ENCODE data around the gene SMPD3.

DNA sequence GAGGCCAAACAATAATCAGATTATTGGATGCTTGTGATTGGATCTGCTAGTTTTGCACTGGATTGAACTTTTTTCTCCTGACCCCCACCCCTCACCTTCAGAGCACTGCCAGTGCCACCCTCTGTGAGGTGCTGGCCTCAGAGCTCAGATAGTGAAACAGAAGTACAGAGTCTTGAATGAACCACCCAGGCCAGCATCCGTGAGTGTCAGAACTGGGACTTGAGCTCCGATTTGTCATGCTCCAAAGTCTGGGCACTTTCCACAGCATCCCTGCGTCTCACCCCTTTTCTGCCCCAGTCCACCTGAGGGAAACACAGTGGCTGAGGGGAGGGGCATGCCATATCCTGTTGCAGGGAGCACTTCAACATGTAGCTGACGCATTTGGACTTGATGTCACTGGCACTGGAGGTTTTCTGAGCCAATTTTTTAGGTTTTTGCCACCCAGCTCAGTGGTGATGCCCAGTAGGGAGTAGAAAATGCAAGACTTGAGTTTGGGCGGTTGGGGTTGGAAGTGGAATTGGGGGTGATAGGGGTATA is 47.3 kb downstream of the SMPD3 start:
- TF ChIP-seq, protein P1, sequence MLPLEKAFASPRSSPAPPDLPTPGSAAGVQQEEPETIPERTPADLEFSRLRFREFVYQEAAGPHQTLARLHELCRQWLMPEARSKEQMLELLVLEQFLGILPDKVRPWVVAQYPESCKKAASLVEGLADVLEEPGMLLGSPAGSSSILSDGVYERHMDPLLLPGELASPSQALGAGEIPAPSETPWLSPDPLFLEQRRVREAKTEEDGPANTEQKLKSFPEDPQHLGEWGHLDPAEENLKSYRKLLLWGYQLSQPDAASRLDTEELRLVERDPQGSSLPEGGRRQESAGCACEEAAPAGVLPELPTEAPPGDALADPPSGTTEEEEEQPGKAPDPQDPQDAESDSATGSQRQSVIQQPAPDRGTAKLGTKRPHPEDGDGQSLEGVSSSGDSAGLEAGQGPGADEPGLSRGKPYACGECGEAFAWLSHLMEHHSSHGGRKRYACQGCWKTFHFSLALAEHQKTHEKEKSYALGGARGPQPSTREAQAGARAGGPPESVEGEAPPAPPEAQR (CRISPR knock-in tag; IDR thresholded peaks at IDR 0.05), result no peak
- TF ChIP-seq, protein P2, sequence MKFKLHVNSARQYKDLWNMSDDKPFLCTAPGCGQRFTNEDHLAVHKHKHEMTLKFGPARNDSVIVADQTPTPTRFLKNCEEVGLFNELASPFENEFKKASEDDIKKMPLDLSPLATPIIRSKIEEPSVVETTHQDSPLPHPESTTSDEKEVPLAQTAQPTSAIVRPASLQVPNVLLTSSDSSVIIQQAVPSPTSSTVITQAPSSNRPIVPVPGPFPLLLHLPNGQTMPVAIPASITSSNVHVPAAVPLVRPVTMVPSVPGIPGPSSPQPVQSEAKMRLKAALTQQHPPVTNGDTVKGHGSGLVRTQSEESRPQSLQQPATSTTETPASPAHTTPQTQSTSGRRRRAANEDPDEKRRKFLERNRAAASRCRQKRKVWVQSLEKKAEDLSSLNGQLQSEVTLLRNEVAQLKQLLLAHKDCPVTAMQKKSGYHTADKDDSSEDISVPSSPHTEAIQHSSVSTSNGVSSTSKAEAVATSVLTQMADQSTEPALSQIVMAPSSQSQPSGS (CRISPR knock-in tag; IDR thresholded peaks at IDR 0.05; ENCODE audit: borderline replicate concordance, low read depth), result no peak
- TF ChIP-seq SP1 (CRISPR knock-in tag; conservative IDR thresholded peaks at IDR 0.05), result no peak
- TF ChIP-seq, protein P3, sequence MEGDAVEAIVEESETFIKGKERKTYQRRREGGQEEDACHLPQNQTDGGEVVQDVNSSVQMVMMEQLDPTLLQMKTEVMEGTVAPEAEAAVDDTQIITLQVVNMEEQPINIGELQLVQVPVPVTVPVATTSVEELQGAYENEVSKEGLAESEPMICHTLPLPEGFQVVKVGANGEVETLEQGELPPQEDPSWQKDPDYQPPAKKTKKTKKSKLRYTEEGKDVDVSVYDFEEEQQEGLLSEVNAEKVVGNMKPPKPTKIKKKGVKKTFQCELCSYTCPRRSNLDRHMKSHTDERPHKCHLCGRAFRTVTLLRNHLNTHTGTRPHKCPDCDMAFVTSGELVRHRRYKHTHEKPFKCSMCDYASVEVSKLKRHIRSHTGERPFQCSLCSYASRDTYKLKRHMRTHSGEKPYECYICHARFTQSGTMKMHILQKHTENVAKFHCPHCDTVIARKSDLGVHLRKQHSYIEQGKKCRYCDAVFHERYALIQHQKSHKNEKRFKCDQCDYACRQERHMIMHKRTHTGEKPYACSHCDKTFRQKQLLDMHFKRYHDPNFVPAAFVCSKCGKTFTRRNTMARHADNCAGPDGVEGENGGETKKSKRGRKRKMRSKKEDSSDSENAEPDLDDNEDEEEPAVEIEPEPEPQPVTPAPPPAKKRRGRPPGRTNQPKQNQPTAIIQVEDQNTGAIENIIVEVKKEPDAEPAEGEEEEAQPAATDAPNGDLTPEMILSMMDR (IDR thresholded peaks at IDR 0.05), result no peak
- TF ChIP-seq, protein P4, sequence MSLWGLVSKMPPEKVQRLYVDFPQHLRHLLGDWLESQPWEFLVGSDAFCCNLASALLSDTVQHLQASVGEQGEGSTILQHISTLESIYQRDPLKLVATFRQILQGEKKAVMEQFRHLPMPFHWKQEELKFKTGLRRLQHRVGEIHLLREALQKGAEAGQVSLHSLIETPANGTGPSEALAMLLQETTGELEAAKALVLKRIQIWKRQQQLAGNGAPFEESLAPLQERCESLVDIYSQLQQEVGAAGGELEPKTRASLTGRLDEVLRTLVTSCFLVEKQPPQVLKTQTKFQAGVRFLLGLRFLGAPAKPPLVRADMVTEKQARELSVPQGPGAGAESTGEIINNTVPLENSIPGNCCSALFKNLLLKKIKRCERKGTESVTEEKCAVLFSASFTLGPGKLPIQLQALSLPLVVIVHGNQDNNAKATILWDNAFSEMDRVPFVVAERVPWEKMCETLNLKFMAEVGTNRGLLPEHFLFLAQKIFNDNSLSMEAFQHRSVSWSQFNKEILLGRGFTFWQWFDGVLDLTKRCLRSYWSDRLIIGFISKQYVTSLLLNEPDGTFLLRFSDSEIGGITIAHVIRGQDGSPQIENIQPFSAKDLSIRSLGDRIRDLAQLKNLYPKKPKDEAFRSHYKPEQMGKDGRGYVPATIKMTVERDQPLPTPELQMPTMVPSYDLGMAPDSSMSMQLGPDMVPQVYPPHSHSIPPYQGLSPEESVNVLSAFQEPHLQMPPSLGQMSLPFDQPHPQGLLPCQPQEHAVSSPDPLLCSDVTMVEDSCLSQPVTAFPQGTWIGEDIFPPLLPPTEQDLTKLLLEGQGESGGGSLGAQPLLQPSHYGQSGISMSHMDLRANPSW (CRISPR knock-in tag; conservative IDR thresholded peaks at IDR 0.05; ENCODE audit: low read depth), result no peak
- TF ChIP-seq, protein P5, sequence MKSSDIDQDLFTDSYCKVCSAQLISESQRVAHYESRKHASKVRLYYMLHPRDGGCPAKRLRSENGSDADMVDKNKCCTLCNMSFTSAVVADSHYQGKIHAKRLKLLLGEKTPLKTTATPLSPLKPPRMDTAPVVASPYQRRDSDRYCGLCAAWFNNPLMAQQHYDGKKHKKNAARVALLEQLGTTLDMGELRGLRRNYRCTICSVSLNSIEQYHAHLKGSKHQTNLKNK (CRISPR knock-in tag; IDR thresholded peaks at IDR 0.05), result no peak
- TF ChIP-seq, protein P6, sequence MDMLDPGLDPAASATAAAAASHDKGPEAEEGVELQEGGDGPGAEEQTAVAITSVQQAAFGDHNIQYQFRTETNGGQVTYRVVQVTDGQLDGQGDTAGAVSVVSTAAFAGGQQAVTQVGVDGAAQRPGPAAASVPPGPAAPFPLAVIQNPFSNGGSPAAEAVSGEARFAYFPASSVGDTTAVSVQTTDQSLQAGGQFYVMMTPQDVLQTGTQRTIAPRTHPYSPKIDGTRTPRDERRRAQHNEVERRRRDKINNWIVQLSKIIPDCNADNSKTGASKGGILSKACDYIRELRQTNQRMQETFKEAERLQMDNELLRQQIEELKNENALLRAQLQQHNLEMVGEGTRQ (CRISPR knock-in tag; IDR thresholded peaks at IDR 0.05), result no peak
- TF ChIP-seq, protein P7, sequence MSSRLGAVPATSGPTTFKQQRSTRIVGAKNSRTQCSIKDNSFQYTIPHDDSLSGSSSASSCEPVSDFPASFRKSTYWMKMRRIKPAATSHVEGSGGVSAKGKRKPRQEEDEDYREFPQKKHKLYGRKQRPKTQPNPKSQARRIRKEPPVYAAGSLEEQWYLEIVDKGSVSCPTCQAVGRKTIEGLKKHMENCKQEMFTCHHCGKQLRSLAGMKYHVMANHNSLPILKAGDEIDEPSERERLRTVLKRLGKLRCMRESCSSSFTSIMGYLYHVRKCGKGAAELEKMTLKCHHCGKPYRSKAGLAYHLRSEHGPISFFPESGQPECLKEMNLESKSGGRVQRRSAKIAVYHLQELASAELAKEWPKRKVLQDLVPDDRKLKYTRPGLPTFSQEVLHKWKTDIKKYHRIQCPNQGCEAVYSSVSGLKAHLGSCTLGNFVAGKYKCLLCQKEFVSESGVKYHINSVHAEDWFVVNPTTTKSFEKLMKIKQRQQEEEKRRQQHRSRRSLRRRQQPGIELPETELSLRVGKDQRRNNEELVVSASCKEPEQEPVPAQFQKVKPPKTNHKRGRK (CRISPR knock-in tag; IDR thresholded peaks at IDR 0.05; ENCODE audit: borderline replicate concordance), result no peak

All from WTC11 (cell line).